Lung (tissue), 12 donors: ENCODE data around the gene COL1A1. TPM values are rescaled to one million over a fixed set of nuclear protein-coding genes. Genes with fewer than 3 reads are reported as not detected.

Experiments used
- ATAC-seq: fragments of 200-7000 bp; cut with Tn5 transposase; one replicate; pipeline ENCODE4 v1.9.1; 2020; ENCODE audit warnings: moderate number of reproducible peaks; ENCODE audit not compliant: insufficient read depth, low FRiP score
- DNase-seq, 3 donors: peaks; one replicate each; pipeline ENCODE4 v3.0.0-alpha.2; 2013 to 2017
- H3K27ac ChIP-seq, 2 donors: one replicate each; pipeline ENCODE4 v1.5.1; 2013; ENCODE audit warnings: mild to moderate bottlenecking in 2 of 2, moderate library complexity in 2 of 2, control low read depth in 1 of 2, inconsistent platforms in 1 of 2, low read depth in 1 of 2, low read length in 1 of 2
- H3K27me3 ChIP-seq, 3 donors: one replicate each; pipeline ENCODE4 v1.5.1; 2013; ENCODE audit warnings: low read length in 2 of 3; ENCODE audit not compliant: control insufficient read depth in 3 of 3, insufficient read depth in 3 of 3
- H3K36me3 ChIP-seq, 4 donors: one replicate each; pipeline ENCODE4 v1.5.1; 2013; ENCODE audit warnings: low read length in 4 of 4, mild to moderate bottlenecking in 1 of 4, moderate library complexity in 1 of 4; ENCODE audit not compliant: control insufficient read depth in 4 of 4, insufficient read depth in 4 of 4
- H3K4me1 ChIP-seq, 5 donors: one replicate each; pipeline ENCODE4 v1.5.1; 2013; ENCODE audit warnings: low read length in 5 of 5, mild to moderate bottlenecking in 2 of 5, moderate library complexity in 1 of 5; ENCODE audit not compliant: control insufficient read depth in 5 of 5, insufficient read depth in 5 of 5
- H3K4me3 ChIP-seq: one replicate; pipeline ENCODE4 v1.5.1; 2013; ENCODE audit warnings: mild to moderate bottlenecking, control low read depth, moderate library complexity
- H3K9ac ChIP-seq, 2 donors: one replicate each; pipeline ENCODE4 v1.5.1; 2013; ENCODE audit warnings: low read length in 2 of 2, control low read depth in 1 of 2; ENCODE audit not compliant: insufficient read depth in 1 of 2
- H3K9me3 ChIP-seq, 4 donors: one replicate each; pipeline ENCODE4 v1.5.1; 2013; ENCODE audit warnings: low read length in 3 of 4, mild to moderate bottlenecking in 1 of 4, moderate library complexity in 1 of 4; ENCODE audit not compliant: control insufficient read depth in 4 of 4, insufficient read depth in 3 of 4
- WGBS, 2 donors: extraction: QIAGEN DNeasy Blood & Tissue Kit; methylation state at CpG; one replicate each; pipeline ENCODE4 v1.1.7; 2013; 5-methylcytosine and 5-hydroxymethylcytosine counted together
- polyA plus RNA-seq, 2 donors: library from polyadenylated mRNA; stranded (reverse); fragments of 200-250 nt; gene quantifications; one replicate each; pipeline ENCODE4 v1.2.1, GENCODE V29; 2013
- total RNA-seq, 2 donors: library from RNA; depleted of rRNA in 1 of 2; stranded (reverse); fragments of >200 nt in 1 of 2; gene quantifications; one replicate each; pipeline ENCODE4 v1.2.1, GENCODE V29; 2014 to 2021
- TF ChIP-seq, protein P1 (sequence below): IDR thresholded peaks from 2 replicates; pipeline ENCODE4 v1.5.1; 2012; ENCODE audit warnings: mild to moderate bottlenecking; ENCODE audit errors: control extremely low read depth, extremely low read depth
- donor health status: control.
- donor health status: control.
- donor health status: Bipolar disorder and iron deficiency.
- donor health status: healthy.
- donor health status: DM: yes; HTN: yes; CAD: no.

The COL1A1 gene
- total and polyA plus RNA-seq, 4 donors = 30.5 to 1,330 (median 283) TPM

DNA sequence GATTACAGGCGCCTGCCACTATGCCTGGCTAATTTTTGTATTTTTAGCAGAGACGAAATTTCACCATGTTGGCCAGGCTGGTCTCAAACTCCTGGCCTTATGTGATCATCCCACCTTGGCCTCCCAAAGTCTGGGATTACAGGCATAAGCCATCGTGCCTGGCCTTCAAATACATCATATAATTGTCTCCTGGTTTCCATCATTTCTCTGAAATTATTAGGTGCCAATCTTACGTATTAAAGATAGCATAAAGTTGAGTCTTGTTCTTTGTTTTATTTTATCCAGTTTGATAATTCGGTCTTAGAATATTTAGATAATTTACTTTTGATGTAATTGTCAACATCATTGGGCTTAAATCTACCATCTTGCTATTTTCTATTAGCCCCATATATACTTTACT lies 40.0 kb upstream of the COL1A1 start:
- Histone ChIP-seq H3K36me3 (no peaks in the 10 kb centered on the region), H3K9me3 (no peaks in the 10 kb centered on the region), H3K9ac (no peak overlapping the region), H3K4me1 (peaks cover 0 to 8% (median 2%) of the 10 kb centered on the region in 5 donors), H3K4me3 (no peak overlapping the region), H3K27ac (no peak overlapping the region), H3K27me3 (no peaks in the 10 kb centered on the region)
- 71 to 95% methylated on average over 5 of the region's 5 CpGs for WGBS, 2 donors
- TF ChIP-seq, protein P1, sequence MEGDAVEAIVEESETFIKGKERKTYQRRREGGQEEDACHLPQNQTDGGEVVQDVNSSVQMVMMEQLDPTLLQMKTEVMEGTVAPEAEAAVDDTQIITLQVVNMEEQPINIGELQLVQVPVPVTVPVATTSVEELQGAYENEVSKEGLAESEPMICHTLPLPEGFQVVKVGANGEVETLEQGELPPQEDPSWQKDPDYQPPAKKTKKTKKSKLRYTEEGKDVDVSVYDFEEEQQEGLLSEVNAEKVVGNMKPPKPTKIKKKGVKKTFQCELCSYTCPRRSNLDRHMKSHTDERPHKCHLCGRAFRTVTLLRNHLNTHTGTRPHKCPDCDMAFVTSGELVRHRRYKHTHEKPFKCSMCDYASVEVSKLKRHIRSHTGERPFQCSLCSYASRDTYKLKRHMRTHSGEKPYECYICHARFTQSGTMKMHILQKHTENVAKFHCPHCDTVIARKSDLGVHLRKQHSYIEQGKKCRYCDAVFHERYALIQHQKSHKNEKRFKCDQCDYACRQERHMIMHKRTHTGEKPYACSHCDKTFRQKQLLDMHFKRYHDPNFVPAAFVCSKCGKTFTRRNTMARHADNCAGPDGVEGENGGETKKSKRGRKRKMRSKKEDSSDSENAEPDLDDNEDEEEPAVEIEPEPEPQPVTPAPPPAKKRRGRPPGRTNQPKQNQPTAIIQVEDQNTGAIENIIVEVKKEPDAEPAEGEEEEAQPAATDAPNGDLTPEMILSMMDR = no peak
- no peak for DNase-seq
- no peak for ATAC-seq

DNA sequence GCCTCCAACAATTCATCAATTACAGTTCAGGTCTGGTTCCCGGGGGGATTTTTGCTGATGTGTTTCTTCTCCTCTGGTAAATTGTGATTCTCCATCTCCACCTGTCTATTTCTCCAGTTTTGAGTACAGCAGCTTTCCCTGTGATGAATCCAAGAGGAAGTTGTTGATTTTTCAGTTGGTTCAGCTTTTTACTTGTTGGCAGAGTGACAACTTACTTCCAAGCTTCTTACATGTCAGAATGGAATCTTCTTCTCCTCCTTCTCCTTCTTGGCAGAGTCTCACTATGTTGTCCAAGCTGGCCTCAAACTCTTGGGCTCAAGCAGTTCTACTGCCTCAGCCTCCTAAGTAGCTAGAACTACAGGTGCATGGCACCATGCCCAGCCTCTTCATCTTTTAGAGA lies 39.4 kb upstream of the COL1A1 start:
- Histone ChIP-seq H3K4me3 (no peak overlapping the region), H3K27me3 (no peaks in the 10 kb centered on the region), H3K9me3 (no peaks in the 10 kb centered on the region), H3K36me3 (no peaks in the 10 kb centered on the region), H3K9ac (no peak overlapping the region), H3K27ac (no peak overlapping the region), H3K4me1 (peaks cover 0 to 8% (median 2%) of the 10 kb centered on the region in 5 donors)
- DNase-seq = peak in 1 of 3 donors; percentile 29
- TF ChIP-seq, protein P1 = no peak
- WGBS, 2 donors = 86 to 97% methylated on average over 1 of the region's 1 CpG
- no peak for ATAC-seq

DNA sequence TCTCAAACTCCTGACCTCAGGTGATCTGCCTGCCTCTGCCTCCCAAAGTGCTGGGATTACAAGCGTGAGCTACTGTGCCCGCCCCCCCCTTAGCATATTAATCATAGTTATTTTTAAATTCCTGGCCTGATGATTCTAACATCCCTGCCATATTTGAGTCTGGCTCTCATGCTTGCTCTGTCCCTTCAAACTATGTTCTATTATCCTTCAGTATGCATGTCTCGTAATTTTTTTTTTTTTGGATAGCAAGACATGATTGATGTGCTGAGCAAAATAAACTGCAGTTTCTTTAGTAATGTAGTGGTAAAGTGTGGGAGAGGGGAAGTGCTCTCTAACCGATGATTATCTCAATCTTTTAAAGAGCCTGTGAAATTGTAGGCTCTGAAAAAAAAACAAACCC lies 38.5 kb upstream of the COL1A1 start:
- Histone ChIP-seq H3K4me1 (peaks cover 0 to 8% (median 2%) of the 10 kb centered on the region in 5 donors), H3K9me3 (no peaks in the 10 kb centered on the region), H3K27me3 (no peaks in the 10 kb centered on the region), H3K36me3 (no peaks in the 10 kb centered on the region), H3K27ac (no peak overlapping the region), H3K4me3 (no peak overlapping the region), H3K9ac (no peak overlapping the region)
- TF ChIP-seq, protein P1 = no peak
- 49 to 60% methylated on average over 4 of the region's 4 CpGs for WGBS, 2 donors
- ATAC-seq (no peak), DNase-seq (no peak)
